ENCODE measurements around the gene FOXL1. TPM values are rescaled to one million over a fixed set of nuclear protein-coding genes. Genes with fewer than 3 reads are reported as not detected.

FOXL1 gene
- total RNA-seq, result 0.67 and 1.5 TPM in 2 replicates
- polyA plus RNA-seq (2012), result 0.50 TPM

- DNase-seq (ENCODE audit: low read depth), result no peak
These were observed at the start of gene FOXL1 for GRCh38 chr16:86578061-86578599. TSS of gene FOXL1 (plus strand) at chr16:86578549. CDS start at chr16:86578724, 175 bp downstream.

GRCh38 chr16:86529160-86529559 is 49.2 kb upstream of the FOXL1 start:
- DNase-seq (ENCODE audit: low read depth), result peak; percentile 87

- no peak for DNase-seq (ENCODE audit: low read depth)
These were observed 47.8 kb upstream of the FOXL1 start for GRCh38 chr16:86530251-86531190.

- DNase-seq (ENCODE audit: low read depth), result no peak
These were observed 47.2 kb upstream of the FOXL1 start for GRCh38 chr16:86531191-86531545.

- no peak for DNase-seq (ENCODE audit: low read depth)
These were observed 46.5 kb upstream of the FOXL1 start for GRCh38 chr16:86531641-86532525.

GRCh38 chr16:86532526-86532815 is 45.9 kb upstream of the FOXL1 start:
- DNase-seq (ENCODE audit: low read depth), result no peak

- no peak for DNase-seq (ENCODE audit: low read depth)
These were observed 45.3 kb upstream of the FOXL1 start for GRCh38 chr16:86533076-86533475.

- no peak for DNase-seq (ENCODE audit: low read depth)
These were observed 44.5 kb upstream of the FOXL1 start for GRCh38 chr16:86533767-86534351.

- no peak for DNase-seq (ENCODE audit: low read depth)
These were observed 43.4 kb upstream of the FOXL1 start for GRCh38 chr16:86534779-86535615.

- no peak for DNase-seq (ENCODE audit: low read depth)
These were observed 41.7 kb upstream of the FOXL1 start for GRCh38 chr16:86536621-86537020.

GRCh38 chr16:86537486-86537885 is 40.9 kb upstream of the FOXL1 start:
- DNase-seq (ENCODE audit: low read depth), result no peak

- DNase-seq (ENCODE audit: low read depth), result no peak
These were observed 40.1 kb upstream of the FOXL1 start for GRCh38 chr16:86538196-86538780.

- no peak for DNase-seq (ENCODE audit: low read depth)
These were observed 37.5 kb upstream of the FOXL1 start for GRCh38 chr16:86540894-86541293.

- no peak for DNase-seq (ENCODE audit: low read depth)
These were observed 36.8 kb upstream of the FOXL1 start for GRCh38 chr16:86541560-86541959.

GRCh38 chr16:86542756-86543750 is 35.3 kb upstream of the FOXL1 start:
- no peak for DNase-seq (ENCODE audit: low read depth)

GRCh38 chr16:86545481-86545880 is 32.9 kb upstream of the FOXL1 start:
- no peak for DNase-seq (ENCODE audit: low read depth)

GRCh38 chr16:86545954-86546637 is 32.3 kb upstream of the FOXL1 start:
- no peak for DNase-seq (ENCODE audit: low read depth)

GRCh38 chr16:86546638-86547013 is 31.7 kb upstream of the FOXL1 start:
- no peak for DNase-seq (ENCODE audit: low read depth)

All from myocyte (in vitro differentiated cells).